Heart right ventricle (tissue), 16 donors: ENCODE data around the gene SEC14L2. TPM values are rescaled to one million over a fixed set of nuclear protein-coding genes. Genes with fewer than 3 reads are reported as not detected.

Experiments used
- ATAC-seq, 8 donors: fragments of 200-7000 bp; cut with Tn5 transposase; one replicate each; pipeline ENCODE4 v1.9.1; 2020; ENCODE audit warnings: mild to moderate bottlenecking in 8 of 8, moderate library complexity in 8 of 8, moderate number of reproducible peaks in 1 of 8
- DNase-seq, 2 donors: peaks; one replicate each; pipeline ENCODE4 v3.0.0-alpha.2; 2020
- H3K27ac ChIP-seq, 10 donors: fragments of 200-600 bp; sonication (generic) in 2 of 10; one replicate each; pipeline versions ENCODE4 v1.5.0 to v1.8.0; 2020 to 2022; ENCODE audit warnings: mild to moderate bottlenecking in 3 of 10
- H3K27me3 ChIP-seq, 7 donors: fragments of 200-600 bp; one replicate each; pipeline ENCODE4 v1.8.0; 2021 to 2022; ENCODE audit warnings: mild to moderate bottlenecking in 2 of 7
- H3K36me3 ChIP-seq, 9 donors: fragments of 200-600 bp; sonication (generic) in 1 of 9; one replicate each; pipeline versions ENCODE4 v1.5.0 to v1.8.0; 2020 to 2022; ENCODE audit warnings: mild to moderate bottlenecking in 2 of 9
- H3K4me1 ChIP-seq, 9 donors: fragments of 200-600 bp; sonication (generic) in 1 of 9; one replicate each; pipeline versions ENCODE4 v1.5.0 to v1.8.0; 2020 to 2022; ENCODE audit warnings: mild to moderate bottlenecking in 4 of 9
- H3K4me3 ChIP-seq, 10 donors: fragments of 200-600 bp; sonication (generic) in 2 of 10; one replicate each; pipeline versions ENCODE4 v1.5.0 to v1.8.0; 2020 to 2022; ENCODE audit warnings: mild to moderate bottlenecking in 7 of 10, moderate library complexity in 2 of 10
- H3K9me3 ChIP-seq, 11 donors: fragments of 200-600 bp in 10 of 11; sonication (generic) in 2 of 11; one replicate each; pipeline versions ENCODE4 v1.5.0 to v1.8.0; 2013 to 2022; ENCODE audit warnings: mild to moderate bottlenecking in 2 of 11, control low read depth in 1 of 11, moderate library complexity in 1 of 11
- CTCF ChIP-seq, 9 donors: fragments of 200-600 bp; sonication (generic) in 2 of 9; IDR thresholded peaks; one replicate each; pipeline versions ENCODE4 v1.5.0 to v1.8.0; 2021 to 2022; ENCODE audit warnings: antibody characterized with exemption in 9 of 9, mild to moderate bottlenecking in 5 of 9, moderate library complexity in 1 of 9
- WGBS, 2 donors: extraction: QIAGEN DNeasy Blood & Tissue Kit; methylation state at CpG; one replicate each; pipeline ENCODE4 v1.1.7; 2013; ENCODE audit warnings: inconsistent platforms in 1 of 2; 5-methylcytosine and 5-hydroxymethylcytosine counted together
- intact Hi-C, 10 donors: fragments of 100-400 bp; cut with DNase I; formaldehyde crosslinking; loops; one replicate each; pipeline versions ENCODE4 v1.11.1 to v1.14.2; 2022
- polyA plus RNA-seq, 2 donors: library from polyadenylated mRNA; stranded (reverse); fragments of 200-250 nt; gene quantifications; one replicate each; pipeline ENCODE4 v1.2.3, GENCODE V29; 2013
- total RNA-seq, 10 donors: library from RNA; stranded (reverse); fragmentation: NEBNext Ultra II Directional in 3 of 10; extraction: Animal tissue kit (Norgen Biotek cat#: 25700) in 3 of 10; gene quantifications; one replicate each; pipeline versions ENCODE4 v1.2.1 to v1.2.4, GENCODE V29; 2021 to 2023
- donor health status: Arrhythmogenic right ventricular cardiomyopathy.
- donor health status: ischemic (EF 13 %, LVEDD 7.1; RV severe dilation, severe dysfunction).
- donor health status: healthy with polysubstance abuse.
- donor health status: DM: no; HTN: yes; CAD: no.
- donor health status: DM: no; HTN: no; CAD: no.
- donor health status: ischemic (EF 25% LVEDD 6.9; RV normal size, moderate dysfunction).
- donor health status: ischemic (EF 25% LVEDD 5.7; RV mildly dilated, moderate dysfunction).
- donor health status: healthy.
- donor health status: DM: yes; HTN: yes; CAD: no.
- donor health status: Ischemic cardiomyopathy.
- donor health status: ischemic (EF 35%, LVEDD 5.7; RV mildly dilated, moderate dysfunction).
- donor health status: nonischemic (EF 11% LVEDD 7.7; RV severe dilation, severe dysfunction).
- donor health status: DM: yes; HTN: yes; CAD: no.
- donor health status: PGD.
- donor health status: ischemic (EF 29% LVEDD 5.4; RV normal size, mild dysfunction).
- donor health status: nonischemic (EF 23%, LVEDD 6.1; RV moderate dilation, normal function).

The SEC14L2 gene
- total and polyA plus RNA-seq, 12 donors: 0.21 to 7.6 (median 0.87) TPM

DNA sequence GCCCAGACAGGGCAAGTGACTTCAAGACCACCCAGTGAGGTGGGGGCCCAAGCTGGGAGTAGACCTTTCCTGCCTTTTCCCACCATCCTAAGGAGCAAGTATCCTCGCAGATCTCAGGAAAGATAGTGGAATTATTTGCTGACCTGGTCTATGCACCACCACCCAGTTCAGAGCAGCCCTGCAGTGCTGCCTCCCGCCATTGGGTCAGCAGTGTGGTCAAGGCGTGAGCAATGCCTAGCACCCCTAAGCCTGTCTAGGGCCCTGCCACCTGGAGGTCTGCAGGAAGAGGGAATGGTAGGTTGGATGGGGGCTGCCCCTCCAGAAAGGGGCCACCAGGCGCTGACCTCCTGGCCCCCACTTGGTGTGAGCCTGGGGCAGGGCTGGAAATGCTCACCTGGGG is 35.3 kb downstream of the SEC14L2 start:
- Histone ChIP-seq H3K27me3 (no peaks in the 10 kb centered on the region), H3K4me1 (peaks cover 0 to 9% (median 0%) of the 10 kb centered on the region in 9 donors), H3K9me3 (peaks cover 0 to 14% (median 0%) of the 10 kb centered on the region in 11 donors), H3K36me3 (peaks cover 0 to 17% (median 0%) of the 10 kb centered on the region in 9 donors), H3K27ac (no peak overlapping the region), H3K4me3 (no peak overlapping the region)
- 96% methylated on average over 4 of the region's 4 CpGs for WGBS, 2 donors
- DNase-seq (no peak), ATAC-seq (no peak)
- no peak for TF ChIP-seq CTCF (IDR thresholded peaks at IDR 0.05)
- intact Hi-C loops: no loop called here

DNA sequence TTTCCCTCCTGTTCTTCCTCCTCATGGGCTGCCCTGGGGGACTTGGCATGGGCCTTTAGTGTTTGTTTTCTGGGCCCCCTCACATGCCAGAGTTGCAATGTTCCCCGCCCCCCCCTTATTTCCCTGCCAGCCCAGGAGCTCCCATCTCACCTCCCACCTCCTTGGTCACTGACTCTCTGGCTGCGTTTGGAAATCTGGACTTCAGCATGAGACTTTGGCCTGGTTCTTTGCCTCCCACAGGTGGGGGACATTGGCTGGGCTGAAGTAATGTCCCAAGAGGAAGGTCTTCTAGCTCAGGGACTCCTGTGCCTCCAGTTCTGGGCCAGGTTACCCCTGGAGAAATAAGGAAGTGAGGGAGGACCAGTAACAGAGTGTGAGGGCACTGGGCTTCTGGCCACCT is 35.7 kb downstream of the SEC14L2 start:
- peaks cover 0 to 13% (median 0%) of the 10 kb centered on the region in 11 donors for H3K9me3 ChIP-seq
- H3K27ac ChIP-seq: no peak overlapping the region
- 61 to 71% methylated on average over 2 of the region's 2 CpGs for WGBS, 2 donors
- intact Hi-C loops: no loop called here
- peaks cover 0 to 13% (median 0%) of the 10 kb centered on the region in 9 donors for H3K36me3 ChIP-seq
- no peaks in the 10 kb centered on the region for H3K27me3 ChIP-seq
- no peak for DNase-seq
- ATAC-seq: no peak
- TF ChIP-seq CTCF (IDR thresholded peaks at IDR 0.05): no peak
- no peak overlapping the region for H3K4me3 ChIP-seq
- H3K4me1 ChIP-seq: peaks cover 0 to 8% (median 0%) of the 10 kb centered on the region in 9 donors

DNA sequence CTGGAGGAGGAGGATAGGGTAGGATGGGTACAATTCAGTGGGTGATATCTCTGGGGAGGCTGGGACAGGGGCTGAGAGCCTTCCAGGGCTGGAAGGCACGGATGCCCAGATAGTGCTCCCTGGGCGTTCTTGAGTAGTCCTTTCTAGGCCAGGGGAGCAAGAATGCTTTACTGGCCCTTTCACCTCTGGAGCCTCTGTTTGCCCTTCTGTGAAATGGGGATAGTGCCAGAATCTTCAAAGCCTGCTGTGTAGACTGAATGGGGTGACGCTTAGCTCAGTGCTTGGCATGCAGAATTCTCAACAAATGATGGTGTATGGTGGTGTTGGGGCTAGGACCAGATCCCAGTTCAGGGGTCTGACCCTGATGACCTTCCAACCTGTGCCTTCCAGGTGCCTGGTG is 36.4 kb downstream of the SEC14L2 start:
- TF ChIP-seq CTCF (IDR thresholded peaks at IDR 0.05): no peak
- Histone ChIP-seq H3K27ac (no peak overlapping the region), H3K9me3 (peaks cover 0 to 10% (median 0%) of the 10 kb centered on the region in 11 donors), H3K4me3 (no peak overlapping the region), H3K4me1 (peaks cover 0 to 8% (median 0%) of the 10 kb centered on the region in 9 donors), H3K36me3 (peaks cover 0 to 6% (median 0%) of the 10 kb centered on the region in 9 donors), H3K27me3 (peaks cover 0 to 5% (median 0%) of the 10 kb centered on the region in 7 donors)
- ATAC-seq: no peak
- no peak for DNase-seq
- intact Hi-C loops: no loop called here
- 92 to 100% methylated on average over 3 of the region's 3 CpGs for WGBS, 2 donors

GRCh38 chr22:30433773-30434172 is 37.0 kb downstream of the SEC14L2 start:
- Histone ChIP-seq H3K4me1 (peaks cover 0 to 8% (median 0%) of the 10 kb centered on the region in 9 donors), H3K36me3 (peaks cover 0 to under 1% (median 0%) of the 10 kb centered on the region in 9 donors), H3K27me3 (peaks cover 0 to 11% (median 0%) of the 10 kb centered on the region in 7 donors), H3K4me3 (no peak overlapping the region), H3K27ac (no peak overlapping the region), H3K9me3 (peaks cover 0 to 10% (median 0%) of the 10 kb centered on the region in 11 donors)
- WGBS, 2 donors: 96 to 100% methylated on average over 1 of the region's 1 CpG
- TF ChIP-seq CTCF (IDR thresholded peaks at IDR 0.05): no peak
- intact Hi-C loops: no loop called here
- DNase-seq (no peak), ATAC-seq (no peak)
